ENCODE measurements around the gene NR2C1.

The NR2C1 gene

DNA sequence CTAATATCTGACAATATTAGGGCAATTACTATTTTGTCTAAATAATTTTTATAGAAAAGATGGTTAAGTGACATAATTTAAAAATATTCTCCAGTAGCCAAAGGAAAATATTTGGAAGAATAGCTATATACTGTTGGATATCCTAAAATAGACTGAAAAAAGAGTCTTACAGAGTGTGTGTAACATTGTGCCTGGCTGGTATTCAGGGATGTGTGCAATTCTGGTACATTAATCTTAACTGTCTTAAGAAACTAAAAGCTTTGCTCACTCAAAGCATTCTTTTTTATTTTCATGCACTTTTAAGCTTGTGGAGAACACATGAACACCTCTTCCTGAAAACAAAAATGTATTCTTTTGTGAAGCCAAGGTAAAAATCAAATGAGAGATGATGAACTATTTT, 10.1 kb upstream of the NR2C1 start:
- DNase-seq = no peak

DNA sequence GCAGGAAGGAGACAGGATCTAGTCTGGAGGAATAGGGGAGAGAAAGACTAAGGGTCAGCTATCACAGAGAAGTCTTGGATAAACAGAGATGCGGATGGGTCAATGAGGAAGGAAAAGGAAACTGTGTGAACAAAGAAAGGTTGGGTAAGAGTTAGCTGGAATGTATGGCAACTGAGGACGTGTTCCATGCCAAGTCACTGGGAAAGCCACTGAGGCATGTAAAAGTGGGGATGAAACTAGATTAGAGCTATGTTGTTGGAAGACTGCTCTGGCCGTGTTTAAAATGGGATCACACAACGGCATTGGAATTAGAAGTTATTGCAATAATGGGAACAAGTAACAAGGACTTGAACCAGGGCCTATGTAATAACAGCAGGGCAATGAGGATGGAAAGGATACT, 3.9 kb upstream of the NR2C1 start:
- DNase-seq = no peak

DNA sequence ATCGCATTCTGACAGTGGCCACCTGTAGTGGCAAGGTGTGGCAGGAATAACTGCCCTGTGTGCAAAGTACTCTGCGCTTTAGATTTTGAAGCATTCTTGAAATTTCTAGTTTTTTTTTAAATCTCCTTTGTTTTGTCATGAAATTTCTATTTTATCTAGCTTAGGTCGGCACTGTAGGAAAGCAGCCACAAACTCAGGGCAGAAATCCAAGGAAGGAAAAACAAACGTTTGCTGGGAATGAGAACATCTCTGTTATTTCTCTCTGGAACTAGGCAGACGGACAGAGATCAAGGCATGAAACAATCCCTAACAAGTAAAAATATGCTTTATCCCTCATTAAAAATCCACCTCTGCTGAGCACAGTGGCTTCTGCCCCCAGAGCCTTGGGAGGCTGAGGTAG, 1.3 kb upstream of the NR2C1 start:
- no peak for DNase-seq

DNA sequence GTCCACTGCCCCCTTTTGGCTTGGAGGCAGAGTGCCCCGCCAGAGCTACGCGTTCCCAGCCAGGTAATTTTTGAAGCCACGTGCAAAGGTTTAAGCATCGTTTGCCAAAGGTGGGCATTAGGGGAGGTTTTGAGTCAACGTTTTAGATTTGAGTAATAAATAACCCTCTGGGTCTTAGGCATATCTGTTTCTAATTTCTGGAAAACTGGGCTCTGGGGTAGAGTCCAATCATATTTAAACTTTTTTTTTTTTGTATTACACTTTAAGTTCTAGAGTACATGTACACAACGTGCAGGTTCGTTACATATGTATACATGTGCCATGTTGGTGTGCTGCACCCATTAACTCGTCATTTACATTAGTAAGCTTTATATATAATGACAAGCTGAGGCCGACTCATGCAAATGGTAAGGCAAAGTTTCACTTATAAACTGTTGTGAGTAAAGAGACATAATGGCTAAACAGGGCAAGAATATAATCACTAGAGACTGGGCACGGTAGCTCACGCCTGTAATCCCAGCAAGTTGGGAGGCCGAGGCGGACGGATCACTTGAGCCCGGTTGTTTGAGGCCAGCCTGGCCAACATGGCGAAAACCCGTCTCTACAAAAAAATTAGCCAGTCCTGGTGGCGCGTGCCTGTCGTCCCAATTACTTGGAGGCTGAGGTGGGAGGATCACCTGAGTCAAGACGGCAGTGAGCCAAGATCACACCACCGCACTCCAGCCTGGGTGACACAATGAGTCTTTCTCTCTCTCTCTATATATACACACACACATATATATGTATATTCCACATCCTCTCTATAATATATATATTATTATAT, 491 bp upstream of the NR2C1 start:
- no peak for DNase-seq

DNA sequence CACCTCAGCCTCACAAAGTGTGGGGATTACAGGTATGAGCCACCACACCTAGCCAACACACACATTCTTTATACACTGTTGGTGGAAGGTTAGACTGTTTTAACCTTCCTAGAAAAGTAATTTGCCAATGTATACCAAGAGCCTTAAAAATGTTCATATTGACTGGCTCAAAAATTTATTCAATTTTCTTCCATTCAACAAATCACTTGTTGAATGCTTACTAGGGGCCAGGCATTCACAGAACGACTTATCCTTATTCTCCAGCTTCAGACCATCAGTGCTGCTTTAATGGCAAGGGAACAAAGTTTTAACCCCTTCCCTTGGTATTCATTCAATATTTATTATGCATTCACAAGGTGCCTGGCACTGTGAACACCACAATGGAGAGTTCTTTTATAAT, 3.0 kb downstream of the NR2C1 start:
- no peak for DNase-seq

DNA sequence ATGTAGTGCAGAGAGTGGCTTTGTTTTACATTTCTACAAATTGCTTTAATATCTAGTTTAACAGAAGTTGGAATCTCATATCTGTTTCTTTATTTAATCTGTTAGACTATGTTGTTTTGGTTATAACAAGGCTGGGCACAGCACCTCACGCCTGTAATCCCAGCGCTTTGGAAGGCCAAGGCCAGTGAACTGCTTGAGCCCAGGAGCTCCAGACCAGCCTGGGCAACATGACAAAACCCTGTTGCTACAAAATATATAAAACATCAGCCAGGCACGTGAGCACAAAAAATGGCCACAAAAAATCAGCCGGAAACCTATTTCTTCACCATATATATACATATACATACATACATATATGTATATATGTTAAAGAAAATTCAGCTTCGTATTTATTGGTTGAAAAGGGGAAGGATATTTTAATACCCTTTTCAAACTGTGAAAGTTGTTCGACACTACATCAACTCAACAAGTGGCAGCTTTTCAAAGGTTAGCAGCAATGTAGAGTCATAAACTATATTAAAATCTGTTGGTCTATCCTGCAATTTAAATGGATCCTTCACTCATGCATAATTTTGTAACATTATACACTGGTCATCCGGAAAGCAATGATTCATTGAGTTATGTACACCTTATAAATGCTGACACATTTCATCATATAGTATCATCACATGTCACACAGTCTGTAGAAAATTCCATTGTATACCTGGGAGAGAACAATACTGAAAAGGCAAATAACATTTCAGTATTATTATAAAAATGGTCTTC, 7.1 kb downstream of the NR2C1 start:
- no peak for DNase-seq

DNA sequence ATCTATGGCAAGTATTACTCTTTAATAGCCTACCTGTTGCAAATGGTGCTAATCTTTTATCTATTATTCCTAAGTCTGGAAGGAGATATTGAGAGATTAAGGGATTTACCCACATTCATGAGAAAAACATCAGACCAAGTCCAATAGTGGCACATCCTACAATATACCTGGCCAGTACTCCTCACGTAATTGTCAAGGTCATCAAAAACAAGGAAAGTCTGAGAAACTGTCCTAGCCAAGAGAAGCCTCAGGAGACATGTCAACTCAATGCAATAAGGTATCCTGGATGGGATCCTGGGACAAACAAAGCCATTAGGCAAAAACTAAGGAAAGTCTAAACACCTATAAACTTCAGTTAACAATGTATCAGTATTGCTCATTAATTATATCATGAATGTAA, 12.5 kb downstream of the NR2C1 start:
- no peak for DNase-seq

DNA sequence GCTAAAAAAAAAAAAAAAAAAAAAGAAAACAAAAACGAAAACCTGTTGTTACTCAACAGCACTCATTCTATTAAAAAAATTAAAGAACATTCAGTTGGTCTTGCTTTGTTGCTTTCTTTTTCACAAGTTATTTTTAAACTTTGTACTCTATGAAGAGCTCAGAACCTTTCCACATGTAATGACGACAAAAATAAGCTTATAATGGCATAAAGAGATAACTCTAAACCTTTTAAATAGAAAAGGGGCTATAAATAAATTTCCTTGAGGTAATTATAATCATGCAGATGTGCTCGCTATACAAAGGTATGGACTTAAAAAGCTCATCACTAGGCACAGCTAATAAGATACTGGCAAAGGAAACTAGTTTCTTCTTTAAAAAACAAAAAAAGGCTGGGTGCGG, 13.4 kb downstream of the NR2C1 start:
- no peak for DNase-seq

DNA sequence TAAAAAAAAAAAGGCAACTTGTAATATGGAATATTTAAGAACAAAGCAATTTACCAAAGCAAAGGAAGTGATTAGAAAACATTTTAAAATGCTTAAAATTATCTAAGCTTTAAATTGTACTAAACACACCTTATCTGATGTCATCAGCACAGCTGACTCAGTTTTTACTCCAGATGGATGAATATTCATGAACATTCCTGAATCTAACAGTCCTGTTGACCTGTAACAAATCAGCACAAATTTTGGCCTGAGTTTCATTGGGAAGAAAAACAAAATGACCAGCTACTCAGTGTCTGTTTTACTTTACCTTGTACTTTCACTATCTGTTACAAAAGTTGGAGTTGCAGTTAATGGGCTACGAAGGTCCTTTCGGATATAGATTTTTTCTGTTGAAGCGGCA, 16.0 kb downstream of the NR2C1 start:
- DNase-seq = no peak

DNA sequence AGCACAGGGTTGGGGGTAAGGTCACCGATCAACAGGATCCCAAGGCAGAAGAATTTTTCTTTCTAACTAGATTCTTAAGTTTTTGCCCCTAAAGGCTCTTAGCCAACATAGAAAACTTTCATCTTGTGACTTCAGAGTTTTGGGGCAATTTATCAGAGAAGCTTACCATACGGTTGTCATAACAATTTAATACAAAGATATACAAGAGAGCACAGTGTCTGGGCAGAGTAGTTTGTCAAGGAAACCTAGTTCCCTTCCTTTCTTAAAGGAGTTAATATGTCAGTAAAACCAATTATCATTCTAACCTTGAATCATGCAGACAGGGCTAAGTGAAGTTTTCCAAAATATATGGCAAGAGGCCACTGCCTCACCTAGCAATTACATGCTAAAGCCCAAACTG, 18.4 kb downstream of the NR2C1 start:
- DNase-seq = no peak

DNA sequence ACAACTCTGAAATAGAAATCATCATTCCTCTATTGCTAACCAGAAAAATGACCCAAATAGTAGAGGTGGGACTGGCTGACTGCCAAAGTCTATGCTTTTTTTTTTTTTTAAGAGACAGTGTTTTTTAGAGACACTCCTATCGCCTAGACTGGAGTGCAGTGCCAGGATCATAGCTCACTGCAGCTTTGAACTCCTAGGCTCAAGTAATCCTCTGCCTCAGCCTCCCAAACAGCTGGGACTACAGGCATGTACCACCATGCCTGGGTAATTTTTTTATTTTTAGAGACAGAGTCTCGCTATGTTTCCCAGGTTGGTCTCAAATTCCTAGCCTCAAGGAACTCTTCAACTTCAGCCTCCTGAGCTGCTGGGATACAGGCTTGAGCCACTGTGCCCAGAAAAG, 19.2 kb downstream of the NR2C1 start:
- no peak for DNase-seq

DNA sequence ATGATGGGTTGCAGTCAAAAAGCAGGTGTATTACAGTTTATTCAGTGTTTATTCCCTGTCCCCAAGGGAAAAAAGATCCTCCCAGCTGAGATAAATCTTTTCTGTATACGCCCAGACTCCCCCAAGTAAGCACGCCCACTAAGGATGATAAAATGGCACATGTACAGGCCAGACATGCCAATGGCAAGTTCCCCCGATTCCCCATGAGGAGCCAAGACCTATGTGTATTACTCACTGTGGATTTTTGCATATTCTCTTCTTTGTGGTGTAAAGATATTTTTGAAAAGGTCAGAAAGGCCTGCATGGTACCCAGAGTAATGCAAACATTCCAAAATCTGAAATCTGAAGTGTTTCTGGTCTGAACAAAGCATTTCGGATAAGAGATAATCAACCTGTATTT, 22.2 kb downstream of the NR2C1 start:
- no peak for DNase-seq

DNA sequence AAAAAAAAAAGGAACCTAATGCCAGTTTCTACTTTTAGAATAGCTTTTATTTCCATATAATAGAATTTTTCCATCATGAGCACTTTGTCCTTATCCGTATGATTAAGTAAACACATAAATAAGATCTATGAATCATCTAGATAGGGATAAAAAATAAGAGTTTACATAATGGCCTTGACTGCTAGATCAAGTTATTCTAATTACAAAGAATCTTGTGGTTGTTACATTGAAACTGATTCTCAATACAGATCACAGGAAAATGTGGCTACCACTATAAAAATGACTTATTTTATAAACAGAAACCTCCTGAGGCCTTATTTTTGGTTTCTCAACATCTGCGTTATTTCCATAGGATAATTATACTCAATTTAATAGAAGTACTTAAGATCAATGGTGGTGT, 35.5 kb downstream of the NR2C1 start:
- no peak for DNase-seq

DNA sequence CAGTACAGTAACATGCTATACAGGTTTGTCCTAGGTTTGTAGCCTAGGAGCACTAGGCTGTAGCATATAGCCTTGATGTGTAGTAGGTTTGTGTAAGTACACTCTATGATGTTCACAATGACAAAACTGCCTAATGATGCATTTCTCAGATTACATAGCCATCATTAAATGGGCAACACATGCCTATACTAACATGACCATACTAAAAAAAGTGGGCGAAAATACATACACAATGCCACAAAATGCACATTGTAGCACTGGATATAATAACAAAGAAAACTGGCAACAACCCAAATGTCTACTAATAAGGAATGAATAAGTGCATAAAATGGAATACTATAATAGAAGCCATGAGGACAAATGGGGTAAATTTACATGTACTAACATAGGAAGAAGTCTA, 38.7 kb downstream of the NR2C1 start:
- DNase-seq = no peak

DNA sequence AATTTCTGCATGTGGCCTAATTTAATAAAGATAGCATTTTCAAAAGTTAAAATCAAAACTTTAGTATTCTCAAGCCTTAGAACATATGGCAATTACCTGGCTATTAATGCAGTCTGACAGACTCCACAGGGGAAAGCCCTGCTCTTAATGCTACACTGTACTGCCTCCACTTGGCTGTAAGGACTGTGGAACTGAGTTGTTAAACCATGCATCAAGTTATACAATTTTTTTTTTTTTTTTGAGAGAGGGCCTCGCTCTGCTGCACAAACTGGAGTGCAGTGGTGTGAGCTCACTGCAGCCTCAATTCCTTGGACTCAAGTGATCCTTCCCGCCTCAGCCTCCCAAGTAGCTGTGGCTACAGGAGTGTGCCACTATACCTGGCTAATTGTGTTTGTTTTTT, 50.9 kb downstream of the NR2C1 start:
- DNase-seq = no peak

DNA sequence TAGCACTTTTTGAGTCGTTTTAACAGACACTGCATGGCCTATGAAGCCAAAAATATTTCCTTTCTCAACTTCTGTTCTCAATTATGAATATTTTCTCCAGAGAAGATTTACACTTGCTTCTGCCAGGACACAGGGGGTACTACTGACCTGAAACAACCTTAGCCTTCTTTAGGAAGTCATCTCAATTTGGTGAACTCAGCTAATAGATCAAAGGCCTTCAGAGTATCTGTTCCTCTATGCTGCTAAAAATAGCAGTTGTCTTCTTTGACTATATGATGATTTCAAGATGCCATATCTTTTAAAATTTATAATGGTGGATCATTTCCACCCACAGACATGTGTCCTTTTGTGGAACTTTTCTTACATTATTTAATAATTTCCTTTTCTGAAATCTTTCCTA, 55.9 kb downstream of the NR2C1 start:
- DNase-seq = no peak

DNA sequence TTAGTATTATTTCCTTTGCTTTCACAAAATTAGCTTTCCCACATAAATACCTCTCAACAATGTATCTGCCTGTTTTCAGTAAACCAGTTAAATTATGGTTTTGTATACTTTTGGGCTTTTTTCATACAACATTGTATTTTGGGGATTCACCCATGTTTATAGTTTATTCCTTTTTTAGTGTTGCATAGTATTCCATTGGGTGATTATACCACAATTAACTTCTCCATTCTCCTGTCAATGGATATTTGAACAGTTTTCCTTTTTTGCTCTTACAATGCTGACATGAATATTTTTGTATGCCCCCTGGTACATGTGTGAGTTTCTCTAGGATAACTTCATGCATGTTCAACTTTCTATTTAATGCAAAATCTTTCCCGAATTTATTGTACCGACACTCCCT, 57.3 kb downstream of the NR2C1 start:
- no peak for DNase-seq

DNA sequence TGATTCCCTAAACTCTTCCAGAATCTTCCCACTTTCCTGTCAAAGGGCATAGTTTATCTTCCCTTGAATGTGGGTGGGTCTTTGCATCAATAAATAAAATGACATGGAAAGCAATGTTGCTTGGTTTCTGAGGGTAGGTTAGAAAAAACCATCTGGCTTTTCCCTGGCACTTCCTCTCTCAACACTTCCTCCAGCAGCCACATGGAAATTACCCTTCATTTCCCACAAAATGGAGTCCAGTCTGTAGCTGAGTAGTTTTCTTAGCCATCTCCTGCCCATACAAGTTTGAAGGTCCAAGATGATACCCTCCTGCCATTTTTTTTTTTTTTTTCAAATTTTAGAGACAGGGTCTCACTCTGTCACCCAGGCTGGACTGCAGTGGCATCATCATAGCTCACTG, 58.9 kb downstream of the NR2C1 start:
- no peak for DNase-seq

DNA sequence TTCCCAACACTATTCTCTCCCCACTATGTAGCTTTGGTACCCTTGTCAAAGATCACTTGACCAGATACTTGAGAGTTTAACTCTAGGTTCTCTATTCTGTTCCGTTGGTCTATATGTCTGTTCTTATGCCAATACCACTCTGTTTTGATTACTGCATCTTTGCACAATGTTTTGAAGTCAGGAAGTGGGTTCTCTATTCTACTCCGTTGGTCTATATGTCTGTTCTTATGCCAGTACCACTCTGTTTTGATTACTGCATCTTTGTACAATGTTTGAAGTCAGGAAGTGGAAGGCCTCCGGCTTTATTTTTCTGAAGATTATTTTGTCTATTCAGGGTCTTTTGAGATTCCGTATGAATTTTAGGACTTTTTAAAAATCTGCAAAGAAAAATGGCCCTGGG, 67.2 kb downstream of the NR2C1 start:
- no peak for DNase-seq

DNA sequence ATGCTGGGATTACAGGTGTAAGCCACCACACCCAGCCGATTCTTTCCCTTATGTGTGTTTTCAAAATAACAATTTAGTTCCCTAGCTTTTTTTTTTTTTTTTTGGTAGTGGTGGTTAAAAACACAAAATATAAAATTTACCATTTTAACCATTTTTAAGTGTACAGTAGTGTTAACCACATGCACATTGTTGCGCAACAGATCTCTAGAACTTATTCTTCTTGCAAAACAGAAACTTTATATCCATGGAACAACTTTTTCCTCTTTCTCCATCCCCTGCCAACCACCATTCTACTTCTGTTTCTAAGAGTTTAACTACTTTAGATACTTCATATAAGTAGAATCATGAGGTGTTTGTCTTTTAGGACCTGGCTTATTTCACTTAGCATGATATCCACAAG, 68.8 kb downstream of the NR2C1 start:
- no peak for DNase-seq

DNA sequence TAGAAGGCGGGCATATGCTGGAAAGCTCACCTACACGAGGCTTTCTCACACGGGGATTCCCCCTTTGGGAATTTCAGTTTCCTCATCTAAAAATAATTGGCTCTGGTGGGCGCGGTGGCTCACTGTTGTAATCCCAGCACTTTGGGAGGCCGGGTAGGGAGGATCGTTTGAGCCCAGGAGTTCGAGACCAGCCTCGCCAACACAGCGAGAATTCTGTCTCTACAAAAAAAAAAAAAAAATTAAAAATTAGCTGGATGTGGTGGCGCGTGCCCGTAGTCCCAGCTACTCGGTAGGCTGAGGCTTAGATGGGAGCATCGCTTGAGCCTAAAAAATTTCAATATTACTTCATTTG, 69.5 kb downstream of the NR2C1 start:
- DNase-seq = no peak

DNA sequence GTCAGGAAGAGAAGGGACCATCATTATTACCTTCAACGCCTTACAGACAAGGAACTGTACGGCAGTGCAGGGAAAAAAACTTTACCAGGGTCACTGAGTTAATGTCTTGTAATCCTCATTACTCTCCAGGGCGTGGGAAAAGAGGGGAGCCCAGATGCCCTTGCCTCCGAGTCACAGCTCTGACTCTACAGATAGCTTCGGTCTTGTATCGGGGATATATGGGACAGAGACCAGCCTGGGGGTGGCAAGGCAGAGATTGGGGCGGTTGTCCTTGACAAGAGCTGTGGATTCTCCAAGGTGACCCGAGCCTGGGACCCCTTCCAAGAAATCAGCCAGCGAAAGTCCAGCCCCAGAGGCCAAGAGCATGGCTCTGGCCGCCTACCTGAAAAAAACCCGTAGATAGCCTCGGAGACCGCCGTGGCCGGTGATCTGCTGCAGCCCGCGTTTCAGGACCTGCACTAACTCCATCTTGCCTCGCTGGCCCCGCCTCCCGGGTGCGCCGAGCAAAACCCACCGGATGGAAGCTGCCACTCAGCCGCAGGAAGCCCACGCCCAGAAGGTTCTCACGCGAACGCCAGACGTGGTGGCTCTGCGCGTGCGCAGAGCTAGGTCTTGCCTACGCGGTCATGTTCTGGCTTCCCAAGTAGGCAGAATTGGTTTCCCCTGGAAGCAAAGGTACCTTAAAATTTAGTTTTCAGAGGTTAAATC, 70.1 kb downstream of the NR2C1 start, which contains the start of gene NDUFA12:
NDUFA12 (minus strand) TSS at position 485 of the 708 bp plus-strand sequence; CDS start at position 468, 17 bp downstream.
- peak; percentile 98 for DNase-seq

DNA sequence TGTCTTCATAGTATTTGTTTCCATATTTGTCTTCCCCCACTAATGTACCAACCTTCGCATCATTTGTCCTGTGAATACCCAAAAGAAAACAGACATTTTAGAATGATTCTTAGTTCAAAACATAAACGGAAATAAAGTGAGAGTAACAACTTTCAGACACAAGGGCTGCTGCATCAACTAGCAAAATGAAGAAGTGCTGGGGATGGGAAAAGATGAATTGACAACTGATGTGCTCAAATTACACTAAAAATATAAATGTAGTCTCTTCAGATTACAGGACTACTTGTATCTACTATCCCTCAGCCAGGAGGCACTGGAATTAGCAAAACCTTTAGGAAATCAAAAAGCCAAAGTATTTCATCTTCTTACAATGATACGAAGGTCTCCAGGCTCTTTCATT, 70.7 kb downstream of the NR2C1 start:
- no peak for DNase-seq

DNA sequence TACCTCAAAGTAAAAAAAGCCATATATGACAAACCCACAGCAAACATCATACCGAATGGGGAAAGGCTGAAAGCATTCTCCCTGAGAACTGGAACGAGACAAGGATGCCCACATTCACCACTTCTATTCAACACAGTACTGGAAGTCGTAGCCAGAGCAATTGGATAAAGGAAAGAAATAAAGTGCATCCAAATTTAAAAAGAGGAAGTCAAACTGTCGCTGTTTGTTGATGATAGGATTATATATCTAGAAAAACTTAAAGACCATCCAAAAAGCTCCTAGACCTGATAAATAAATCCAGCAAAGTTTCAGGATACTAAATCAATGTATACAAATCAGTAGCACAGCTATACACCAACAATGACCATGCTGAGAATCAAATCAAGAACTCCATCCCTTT, 75.1 kb downstream of the NR2C1 start:
- DNase-seq = no peak
